Skeletal muscle cell (primary cell): Measurements from ENCODE around the gene TRIM54.
A peak's percentile ranks its signal among the peaks of the same experiment; 100 is the strongest.
"Not testable (repeated sequence)": the region's sequence is repeated elsewhere in the genome, so short reads cannot be mapped to it uniquely, and the experiment has no call there.

Source experiments
- DNase-seq: peaks from one replicate; pipeline ENCODE4 v3.0.0-alpha.2; 2010; ENCODE audit warnings: low read depth
- H3K4me3 ChIP-seq: 2 replicates; pipeline ENCODE4 v1.5.1; 2011; ENCODE audit warnings: low read depth, mild to moderate bottlenecking, control low read depth, low read length, moderate library complexity

The TRIM54 gene

GRCh38 chr2:27306573-27307286, 24.5 kb downstream of the TRIM54 start:
- H3K4me3 ChIP-seq, result no peak overlapping the region
- no peak for DNase-seq

GRCh38 chr2:27307287-27307544, 25.0 kb downstream of the TRIM54 start:
- no peak overlapping the region for H3K4me3 ChIP-seq

GRCh38 chr2:27307545-27308358, 25.5 kb downstream of the TRIM54 start:
- H3K4me3 ChIP-seq, result no peak overlapping the region
- DNase-seq, result no peak

More at GRCh38 chr2:27307287-27307544, 25.0 kb downstream of the TRIM54 start:
- DNase-seq, result no peak

- no peak for DNase-seq
- H3K4me3 ChIP-seq, result no peak within 1 kb of the TSS
Measured at GRCh38 chr2:27308359-27308881, 26.2 kb downstream of the TRIM54 start, which contains the start of gene UCN. Gene UCN, minus strand, starts transcription at chr2:27308445. Its CDS starts 550 bp downstream, at chr2:27307895.

GRCh38 chr2:27309651-27310050, 27.4 kb downstream of the TRIM54 start:
- DNase-seq, result no peak
- H3K4me3 ChIP-seq, result no peak overlapping the region

GRCh38 chr2:27312152-27312551, 29.9 kb downstream of the TRIM54 start:
- no peak overlapping the region for H3K4me3 ChIP-seq
- DNase-seq, result no peak

- H3K4me3 ChIP-seq, result no peak overlapping the region
- no peak for DNase-seq
Measured at GRCh38 chr2:27313882-27314645, 31.8 kb downstream of the TRIM54 start.

- H3K4me3 ChIP-seq, result no peak overlapping the region
- DNase-seq, result no peak
Measured at GRCh38 chr2:27314709-27315108, 32.5 kb downstream of the TRIM54 start.

- DNase-seq, result no peak
- H3K4me3 ChIP-seq, result no peak overlapping the region
Measured at GRCh38 chr2:27315122-27315521, 32.9 kb downstream of the TRIM54 start.

- H3K4me3 ChIP-seq, result no peak overlapping the region
- DNase-seq, result no peak
Measured at GRCh38 chr2:27316655-27317412, 34.6 kb downstream of the TRIM54 start.

GRCh38 chr2:27319839-27320238, 37.6 kb downstream of the TRIM54 start:
- not testable (repeated sequence) for H3K4me3 ChIP-seq, DNase-seq

- peak overlapping the region; percentile 13 for H3K4me3 ChIP-seq
- peak; percentile 99 for DNase-seq
Measured at GRCh38 chr2:27320958-27321543, 38.8 kb downstream of the TRIM54 start.

GRCh38 chr2:27322301-27322765, 40.1 kb downstream of the TRIM54 start:
- peak overlapping the region; percentile 83 for H3K4me3 ChIP-seq
- DNase-seq, result no peak

- DNase-seq, result peak; percentile 82
- H3K4me3 ChIP-seq, result peak within 1 kb of the TSS; percentile 83
Measured at GRCh38 chr2:27322766-27323595, 40.8 kb downstream of the TRIM54 start, which contains the start of gene MPV17. Gene MPV17, minus strand, starts transcription at chr2:27323097. Its CDS starts 580 bp downstream, at chr2:27322517.

GRCh38 chr2:27323596-27324285, 41.5 kb downstream of the TRIM54 start:
- DNase-seq, result no peak
- H3K4me3 ChIP-seq, result peak overlapping the region; percentile 83

- no peak for DNase-seq
- H3K4me3 ChIP-seq, result no peak overlapping the region
Measured at GRCh38 chr2:27324720-27325119, 42.5 kb downstream of the TRIM54 start.

GRCh38 chr2:27335311-27335710, 53.1 kb downstream of the TRIM54 start:
- no peak for DNase-seq
- H3K4me3 ChIP-seq, result no peak overlapping the region
